ENCODE data around the gene SAMM50. TPM values are rescaled to one million over a fixed set of nuclear protein-coding genes. Genes with fewer than 3 reads are reported as not detected.

SAMM50 gene
- total and polyA plus RNA-seq, 2 experiments from 2014 or later: 37.8 to 73.8 TPM

GRCh38 chr22:43988960-43989359 is 33.7 kb downstream of the SAMM50 start:
- in situ Hi-C loops (cut with MboI): no loop called here
- peaks cover 16% of the 10 kb centered on the region for H3K4me1 ChIP-seq (ENCODE audit: insufficient read depth)
- H4K20me1 ChIP-seq (ENCODE audit: insufficient read depth): no peaks in the 10 kb centered on the region
- H3F3A ChIP-seq (ENCODE audit: insufficient read depth): peaks cover 27% of the 10 kb centered on the region
- no peak overlapping the region for H3K4me3 ChIP-seq
- no peak overlapping the region for H3K27ac ChIP-seq
- no peak for DNase-seq
- no peak overlapping the region for H3K9ac ChIP-seq
- no peaks in the 10 kb centered on the region for H3K9me2 ChIP-seq (ENCODE audit: insufficient read depth)
- no peak overlapping the region for H2AFZ ChIP-seq
- 92 to 93% methylated on average over 10 of the region's 10 CpGs for WGBS, 2 experiments (ENCODE audit: low coverage in 1 of 2, low lambda C conversion rate in 2 of 2, missing lambda C conversion rate in 2 of 2)
- H3K4me2 ChIP-seq (ENCODE audit: unreplicated experiment): no peak overlapping the region
- H3K79me2 ChIP-seq (ENCODE audit: insufficient read depth): 0 out of 2 replicates have a peak, but pooled peaks cover 6% of the 10 kb centered on the region
- H3K9me3 ChIP-seq (ENCODE audit: low read depth): no peaks in the 10 kb centered on the region
- H3K27me3 ChIP-seq (replicated peaks; ENCODE audit: insufficient read depth): no peaks in the 10 kb centered on the region
- TF ChIP-seq EZH2 (IDR thresholded peaks at IDR 0.05; ENCODE audit: insufficient read depth, poor library complexity, severe bottlenecking): no peak
- TF ChIP-seq EZH2phosphoT487 (IDR thresholded peaks at IDR 0.05; ENCODE audit: insufficient read depth, low read depth): no peak
- peaks cover 36% of the 10 kb centered on the region for H3K36me3 ChIP-seq (ENCODE audit: low read depth)

GRCh38 chr22:43990044-43990443 is 34.8 kb downstream of the SAMM50 start:
- WGBS, 2 experiments (ENCODE audit: low coverage in 1 of 2, low lambda C conversion rate in 2 of 2, missing lambda C conversion rate in 2 of 2): 96% methylated on average over 13 of the region's 13 CpGs
- Histone ChIP-seq H3K27ac (no peak overlapping the region), H3K9me2 (ENCODE audit: insufficient read depth) (no peaks in the 10 kb centered on the region), H3K4me2 (ENCODE audit: unreplicated experiment) (no peak overlapping the region), H3K79me2 (ENCODE audit: insufficient read depth) (0 out of 2 replicates have a peak, but pooled peaks cover 12% of the 10 kb centered on the region), H3F3A (ENCODE audit: insufficient read depth) (peaks cover 27% of the 10 kb centered on the region), H3K9me3 (ENCODE audit: low read depth) (no peaks in the 10 kb centered on the region), H3K9ac (no peak overlapping the region), H3K36me3 (ENCODE audit: low read depth) (peaks cover 30% of the 10 kb centered on the region), H3K27me3 (replicated peaks; ENCODE audit: insufficient read depth) (no peaks in the 10 kb centered on the region), H3K4me1 (ENCODE audit: insufficient read depth) (peaks cover 16% of the 10 kb centered on the region), H2AFZ (no peak overlapping the region), H4K20me1 (ENCODE audit: insufficient read depth) (no peaks in the 10 kb centered on the region), H3K4me3 (no peak overlapping the region)
- TF ChIP-seq EZH2 (IDR thresholded peaks at IDR 0.05; ENCODE audit: insufficient read depth, poor library complexity, severe bottlenecking) (no peak), EZH2phosphoT487 (IDR thresholded peaks at IDR 0.05; ENCODE audit: insufficient read depth, low read depth) (no peak)
- in situ Hi-C loops (cut with MboI): loop anchor here (10.0 kb wide), 2 partner anchors 95 to 635 kb away; no protein-coding TSS in a partner anchor
- no peak for DNase-seq

GRCh38 chr22:43991316-43992020 is 36.2 kb downstream of the SAMM50 start:
- in situ Hi-C loops (cut with MboI): loop anchor here (10.0 kb wide), 2 partner anchors 93 to 633 kb away; no protein-coding TSS in a partner anchor

GRCh38 chr22:43992331-43992821 is 37.1 kb downstream of the SAMM50 start:
- TF ChIP-seq EZH2phosphoT487 (IDR thresholded peaks at IDR 0.05; ENCODE audit: insufficient read depth, low read depth): no peak
- no peak for TF ChIP-seq EZH2 (IDR thresholded peaks at IDR 0.05; ENCODE audit: insufficient read depth, poor library complexity, severe bottlenecking)

More at GRCh38 chr22:43991316-43992020, 36.2 kb downstream of the SAMM50 start:
- no peaks in the 10 kb centered on the region for H3K9me2 ChIP-seq (ENCODE audit: insufficient read depth)
- H3K9ac ChIP-seq: peak overlapping the region; percentile 63
- no peak overlapping the region for H3K4me3 ChIP-seq
- 0 out of 2 replicates have a peak, but pooled peaks cover 12% of the 10 kb centered on the region for H3K79me2 ChIP-seq (ENCODE audit: insufficient read depth)
- no peaks in the 10 kb centered on the region for H4K20me1 ChIP-seq (ENCODE audit: insufficient read depth)
- peak overlapping the region; percentile 82 for H3K27ac ChIP-seq
- peak overlapping the region; percentile 15 for H3K4me2 ChIP-seq (ENCODE audit: unreplicated experiment)
- H2AFZ ChIP-seq: no peak overlapping the region
- H3F3A ChIP-seq (ENCODE audit: insufficient read depth): peaks cover 27% of the 10 kb centered on the region
- H3K9me3 ChIP-seq (ENCODE audit: low read depth): no peaks in the 10 kb centered on the region
- no peak for TF ChIP-seq EZH2 (IDR thresholded peaks at IDR 0.05; ENCODE audit: insufficient read depth, poor library complexity, severe bottlenecking)
- no peak for TF ChIP-seq EZH2phosphoT487 (IDR thresholded peaks at IDR 0.05; ENCODE audit: insufficient read depth, low read depth)
- H3K36me3 ChIP-seq (ENCODE audit: low read depth): peaks cover 19% of the 10 kb centered on the region; the same call in 1 of the 2 replicates
- 86 to 91% methylated on average over 11 of the region's 11 CpGs for WGBS, 2 experiments (ENCODE audit: low coverage in 1 of 2, low lambda C conversion rate in 2 of 2, missing lambda C conversion rate in 2 of 2)
- H3K27me3 ChIP-seq (replicated peaks; ENCODE audit: insufficient read depth): no peaks in the 10 kb centered on the region
- peaks cover 16% of the 10 kb centered on the region for H3K4me1 ChIP-seq (ENCODE audit: insufficient read depth)
- DNase-seq: no peak

More at GRCh38 chr22:43992331-43992821, 37.1 kb downstream of the SAMM50 start:
- Histone ChIP-seq H3K4me2 (ENCODE audit: unreplicated experiment) (peak overlapping the region; percentile 15), H3K36me3 (ENCODE audit: low read depth) (peaks cover 10% of the 10 kb centered on the region; the same call in 1 of the 2 replicates), H3F3A (ENCODE audit: insufficient read depth) (peaks cover 27% of the 10 kb centered on the region), H3K9ac (peak overlapping the region; percentile 63), H4K20me1 (ENCODE audit: insufficient read depth) (no peaks in the 10 kb centered on the region), H3K27me3 (replicated peaks; ENCODE audit: insufficient read depth) (no peaks in the 10 kb centered on the region), H3K9me3 (ENCODE audit: low read depth) (no peaks in the 10 kb centered on the region), H3K9me2 (ENCODE audit: insufficient read depth) (no peaks in the 10 kb centered on the region), H3K27ac (peak overlapping the region; percentile 82), H2AFZ (peak overlapping the region; percentile 46), H3K4me3 (no peak overlapping the region), H3K4me1 (ENCODE audit: insufficient read depth) (peaks cover 16% of the 10 kb centered on the region), H3K79me2 (ENCODE audit: insufficient read depth) (0 out of 2 replicates have a peak, but pooled peaks cover 12% of the 10 kb centered on the region)
- WGBS, 2 experiments (ENCODE audit: low coverage in 1 of 2, low lambda C conversion rate in 2 of 2, missing lambda C conversion rate in 2 of 2): 14 to 19% methylated on average over 16 of the region's 16 CpGs
- in situ Hi-C loops (cut with MboI): loop anchor here (10.0 kb wide), 2 partner anchors 92 to 632 kb away; no protein-coding TSS in a partner anchor
- peak; percentile 97 for DNase-seq

Measured in GM23248 (cell line).